HepG2 (cell line): Measurements from ENCODE around the gene SELENOH. TPM values are rescaled to one million over a fixed set of nuclear protein-coding genes. Genes with fewer than 3 reads are reported as not detected.
A peak's percentile ranks its signal among the peaks of the same experiment; 100 is the strongest.

Source experiments
- FIP1L1 ChIP-seq: fragments of 200-400 bp; formaldehyde crosslinking; IDR thresholded peaks from 2 replicates; pipeline ENCODE4 v1.6.1; 2018; ENCODE audit warnings: low read depth, mild to moderate bottlenecking, low read length, moderate library complexity, borderline replicate concordance; ENCODE audit not compliant: insufficient read depth
- HOXA9 ChIP-seq: sonication (generic); formaldehyde crosslinking; IDR thresholded peaks from 2 replicates; pipeline ENCODE4 v1.8.1; 2022; ENCODE audit warnings: missing genetic modification reagents, mild to moderate bottlenecking, moderate library complexity, borderline replicate concordance
- KDM3A ChIP-seq: IDR thresholded peaks from 2 replicates; pipeline ENCODE4 v1.6.1; 2018; ENCODE audit warnings: low read depth, missing compliant biosample characterization
- NFE2L1 ChIP-seq: sonication (generic); formaldehyde crosslinking; IDR thresholded peaks from 2 replicates; pipeline ENCODE4 v1.4.0; 2020; ENCODE audit warnings: missing genetic modification reagents, mild to moderate bottlenecking, borderline replicate concordance
- RXRA ChIP-seq: sonication (generic); formaldehyde crosslinking; IDR thresholded peaks from 2 replicates; pipeline ENCODE4 v1.5.1; 2020; ENCODE audit warnings: missing genetic modification reagents
- TARDBP ChIP-seq: sonication (generic); formaldehyde crosslinking; IDR thresholded peaks from 2 replicates; pipeline ENCODE4 v1.8.0; 2022; ENCODE audit warnings: mild to moderate bottlenecking, missing genetic modification reagents
- TBX2 ChIP-seq: sonication (generic); formaldehyde crosslinking; IDR thresholded peaks from 2 replicates; pipeline ENCODE4 v1.5.0; 2020; ENCODE audit warnings: missing genetic modification reagents, mild to moderate bottlenecking, borderline replicate concordance
- TFE3 ChIP-seq: IDR thresholded peaks from 2 replicates; pipeline ENCODE4 v1.6.1; 2016
- ZBTB39 ChIP-seq: sonication (generic); formaldehyde crosslinking; IDR thresholded peaks from 2 replicates; pipeline ENCODE4 v1.5.0; 2020; ENCODE audit warnings: missing genetic modification reagents
- ZNF550 ChIP-seq: sonication (generic); formaldehyde crosslinking; IDR thresholded peaks from 2 replicates; pipeline ENCODE4 v1.4.0; 2020; ENCODE audit warnings: mild to moderate bottlenecking, missing genetic modification reagents, borderline replicate concordance
- ZNF562 ChIP-seq: sonication (generic); formaldehyde crosslinking; IDR thresholded peaks from 2 replicates; pipeline ENCODE4 v1.8.0; 2022; ENCODE audit warnings: missing genetic modification reagents, borderline replicate concordance
- ZNF770 ChIP-seq: sonication (generic); formaldehyde crosslinking; IDR thresholded peaks from 2 replicates; pipeline ENCODE4 v1.5.0; 2020; ENCODE audit warnings: mild to moderate bottlenecking, missing genetic modification reagents
- ZNF790 ChIP-seq: sonication (generic); formaldehyde crosslinking; IDR thresholded peaks from 2 replicates; pipeline ENCODE4 v1.8.0; 2022; ENCODE audit warnings: missing genetic modification reagents, mild to moderate bottlenecking, borderline replicate concordance
- polyA plus RNA-seq, 8 experiments: library from polyadenylated mRNA; depleted of rRNA in 3 of 8; stranded (reverse) in 7 of 8; unstranded in 1 of 8; fragments of >200 nt; fragmentation: Illumina TruSeq in 4 of 8; extraction: Trizol in 4 of 8; gene quantifications; 2 replicates each; pipeline versions ENCODE4 v1.2.1 to v1.2.3, GENCODE V29; 2011 to 2016; ENCODE audit warnings: low read depth in 4 of 8, missing spikeins in 1 of 8, mixed read lengths in 1 of 8; ENCODE audit not compliant: insufficient read depth in 1 of 8
- total RNA-seq, 5 experiments: library from RNA; depleted of rRNA; stranded (reverse); fragments of >200 nt; fragmentation: Illumina TruSeq; extraction: Trizol; gene quantifications; 2 replicates each; pipeline ENCODE4 v1.2.3, GENCODE V29; 2016; ENCODE audit warnings: low read depth in 1 of 5
- TF ChIP-seq, protein P1 (sequence below): sonication (generic); formaldehyde crosslinking; IDR thresholded peaks from 2 replicates; pipeline ENCODE4 v1.5.0; 2020; ENCODE audit warnings: mild to moderate bottlenecking, missing genetic modification reagents
- TF ChIP-seq, protein P2 (sequence below): sonication (generic); formaldehyde crosslinking; IDR thresholded peaks from 2 replicates; pipeline ENCODE4 v1.4.0; 2020; ENCODE audit warnings: missing genetic modification reagents, borderline replicate concordance
- TF ChIP-seq, protein P3 (sequence below): sonication (generic); formaldehyde crosslinking; IDR thresholded peaks from 2 replicates; pipeline ENCODE4 v1.8.0; 2022; ENCODE audit warnings: mild to moderate bottlenecking, missing genetic modification reagents, moderate library complexity

SELENOH gene
- total and polyA plus RNA-seq, 2 of the 13 experiments (the other 11 are each of a cell fraction or from before 2014, with no cell fraction given): 27.2 to 77.4 TPM

DNA sequence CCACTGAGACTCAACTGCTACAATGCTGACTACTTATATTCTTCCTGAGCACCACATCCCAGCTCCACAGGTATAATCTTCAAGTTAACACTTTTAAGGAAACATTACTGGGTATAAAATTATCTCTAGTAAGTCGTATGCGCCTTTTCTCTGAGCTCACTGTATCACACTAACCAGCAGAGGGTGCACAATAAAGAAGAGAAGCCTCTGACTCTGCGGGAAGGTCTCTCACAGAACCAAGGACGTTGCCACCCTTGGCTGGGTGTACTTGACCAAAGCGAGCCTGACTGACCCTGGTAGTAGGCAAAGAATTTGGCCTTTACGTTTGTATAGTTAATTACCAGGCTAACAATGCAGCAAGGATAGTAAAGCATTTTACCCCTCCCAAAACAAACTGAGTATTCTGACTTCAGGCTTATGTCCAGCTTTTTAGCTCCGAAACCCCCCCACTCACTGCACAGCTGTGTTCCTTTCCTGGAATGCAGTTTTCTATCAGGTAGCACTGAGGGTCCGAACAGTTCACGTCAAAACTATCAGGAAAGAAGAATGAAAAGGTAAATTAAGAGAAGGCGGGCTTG is 10.5 kb downstream of the SELENOH start, which contains the start of gene BTBD18 (continued):
- TF ChIP-seq, protein P1, sequence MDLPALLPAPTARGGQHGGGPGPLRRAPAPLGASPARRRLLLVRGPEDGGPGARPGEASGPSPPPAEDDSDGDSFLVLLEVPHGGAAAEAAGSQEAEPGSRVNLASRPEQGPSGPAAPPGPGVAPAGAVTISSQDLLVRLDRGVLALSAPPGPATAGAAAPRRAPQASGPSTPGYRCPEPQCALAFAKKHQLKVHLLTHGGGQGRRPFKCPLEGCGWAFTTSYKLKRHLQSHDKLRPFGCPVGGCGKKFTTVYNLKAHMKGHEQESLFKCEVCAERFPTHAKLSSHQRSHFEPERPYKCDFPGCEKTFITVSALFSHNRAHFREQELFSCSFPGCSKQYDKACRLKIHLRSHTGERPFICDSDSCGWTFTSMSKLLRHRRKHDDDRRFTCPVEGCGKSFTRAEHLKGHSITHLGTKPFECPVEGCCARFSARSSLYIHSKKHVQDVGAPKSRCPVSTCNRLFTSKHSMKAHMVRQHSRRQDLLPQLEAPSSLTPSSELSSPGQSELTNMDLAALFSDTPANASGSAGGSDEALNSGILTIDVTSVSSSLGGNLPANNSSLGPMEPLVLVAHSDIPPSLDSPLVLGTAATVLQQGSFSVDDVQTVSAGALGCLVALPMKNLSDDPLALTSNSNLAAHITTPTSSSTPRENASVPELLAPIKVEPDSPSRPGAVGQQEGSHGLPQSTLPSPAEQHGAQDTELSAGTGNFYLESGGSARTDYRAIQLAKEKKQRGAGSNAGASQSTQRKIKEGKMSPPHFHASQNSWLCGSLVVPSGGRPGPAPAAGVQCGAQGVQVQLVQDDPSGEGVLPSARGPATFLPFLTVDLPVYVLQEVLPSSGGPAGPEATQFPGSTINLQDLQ: no peak
- TF ChIP-seq, protein P2, sequence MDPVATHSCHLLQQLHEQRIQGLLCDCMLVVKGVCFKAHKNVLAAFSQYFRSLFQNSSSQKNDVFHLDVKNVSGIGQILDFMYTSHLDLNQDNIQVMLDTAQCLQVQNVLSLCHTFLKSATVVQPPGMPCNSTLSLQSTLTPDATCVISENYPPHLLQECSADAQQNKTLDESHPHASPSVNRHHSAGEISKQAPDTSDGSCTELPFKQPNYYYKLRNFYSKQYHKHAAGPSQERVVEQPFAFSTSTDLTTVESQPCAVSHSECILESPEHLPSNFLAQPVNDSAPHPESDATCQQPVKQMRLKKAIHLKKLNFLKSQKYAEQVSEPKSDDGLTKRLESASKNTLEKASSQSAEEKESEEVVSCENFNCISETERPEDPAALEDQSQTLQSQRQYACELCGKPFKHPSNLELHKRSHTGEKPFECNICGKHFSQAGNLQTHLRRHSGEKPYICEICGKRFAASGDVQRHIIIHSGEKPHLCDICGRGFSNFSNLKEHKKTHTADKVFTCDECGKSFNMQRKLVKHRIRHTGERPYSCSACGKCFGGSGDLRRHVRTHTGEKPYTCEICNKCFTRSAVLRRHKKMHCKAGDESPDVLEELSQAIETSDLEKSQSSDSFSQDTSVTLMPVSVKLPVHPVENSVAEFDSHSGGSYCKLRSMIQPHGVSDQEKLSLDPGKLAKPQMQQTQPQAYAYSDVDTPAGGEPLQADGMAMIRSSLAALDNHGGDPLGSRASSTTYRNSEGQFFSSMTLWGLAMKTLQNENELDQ (CRISPR knock-in tag): no peak
- TF ChIP-seq TFE3 (CRISPR knock-in tag): no peak
- TF ChIP-seq TARDBP (CRISPR knock-in tag): 0 out of 2 replicates have a peak, but pooled peaks have one; percentile 20
- TF ChIP-seq ZBTB39 (CRISPR knock-in tag): no peak
- TF ChIP-seq, protein P3, sequence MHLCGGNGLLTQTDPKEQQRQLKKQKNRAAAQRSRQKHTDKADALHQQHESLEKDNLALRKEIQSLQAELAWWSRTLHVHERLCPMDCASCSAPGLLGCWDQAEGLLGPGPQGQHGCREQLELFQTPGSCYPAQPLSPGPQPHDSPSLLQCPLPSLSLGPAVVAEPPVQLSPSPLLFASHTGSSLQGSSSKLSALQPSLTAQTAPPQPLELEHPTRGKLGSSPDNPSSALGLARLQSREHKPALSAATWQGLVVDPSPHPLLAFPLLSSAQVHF (CRISPR knock-in tag): no peak
- no peak for TF ChIP-seq KDM3A (CRISPR knock-in tag)
- no peak for TF ChIP-seq ZNF790 (CRISPR knock-in tag)
- no peak for TF ChIP-seq ZNF770 (CRISPR knock-in tag)
- no peak for TF ChIP-seq NFE2L1 (CRISPR knock-in tag)
- no peak for TF ChIP-seq HOXA9 (CRISPR knock-in tag)
- 0 out of 2 replicates have a peak, but pooled peaks have one; percentile 17 for TF ChIP-seq TBX2 (CRISPR knock-in tag)
- TF ChIP-seq RXRA (CRISPR knock-in tag): no peak
- no peak for TF ChIP-seq ZNF550 (CRISPR knock-in tag)
- TF ChIP-seq ZNF562 (CRISPR knock-in tag): no peak
- TF ChIP-seq FIP1L1: no peak
